Ascending aorta (tissue), 2 donors: ENCODE measurements around the gene CNTNAP5. TPM values are rescaled to one million over a fixed set of nuclear protein-coding genes. Genes with fewer than 3 reads are reported as not detected.
"Not testable (repeated sequence)": the region's sequence is repeated elsewhere in the genome, so short reads cannot be mapped to it uniquely, and the experiment has no call there.

Experiments used
- DNase-seq, 2 donors: peaks; one replicate each; pipeline ENCODE4 v3.0.0-alpha.2; 2019; ENCODE audit warnings: low spot score in 2 of 2
- H3K27ac ChIP-seq, 2 donors: fragments of 200-600 bp; sonication (generic); one replicate each; pipeline ENCODE4 v1.5.1; 2016 to 2017; ENCODE audit warnings: mild to moderate bottlenecking in 1 of 2
- H3K27me3 ChIP-seq: fragments of 200-600 bp; sonication (generic); one replicate; pipeline ENCODE4 v1.5.1; 2017
- H3K36me3 ChIP-seq, 2 donors: fragments of 200-600 bp; sonication (generic); one replicate each; pipeline ENCODE4 v1.5.1; 2016
- H3K4me1 ChIP-seq, 2 donors: fragments of 200-600 bp; sonication (generic); one replicate each; pipeline ENCODE4 v1.5.1; 2016 to 2017; ENCODE audit warnings: mild to moderate bottlenecking in 1 of 2
- H3K4me3 ChIP-seq, 2 donors: fragments of 200-600 bp; sonication (generic); one replicate each; pipeline ENCODE4 v1.5.1; 2016 to 2017; ENCODE audit warnings: mild to moderate bottlenecking in 1 of 2
- H3K9me3 ChIP-seq, 2 donors: fragments of 200-600 bp; sonication (generic); one replicate each; pipeline ENCODE4 v1.5.1; 2016
- intact Hi-C: fragments of 100-400 bp; cut with DNase I; formaldehyde crosslinking; loops from one replicate; pipeline ENCODE4 v1.15.1; 2023
- total RNA-seq: library from RNA; depleted of rRNA; stranded (reverse); fragments of >200 nt; gene quantifications from one replicate; pipeline ENCODE4 v1.1.0, GENCODE V29; 2016
- TF ChIP-seq, protein P1 (sequence below), 3 experiments: fragments of 200-600 bp in 2 of 3; fragments of 450-650 bp in 1 of 3; sonication (generic) in 2 of 3; IDR thresholded peaks; one replicate each; pipeline ENCODE4 v1.5.1; 2016 to 2019; ENCODE audit warnings: antibody characterized with exemption in 3 of 3, mild to moderate bottlenecking in 1 of 3, moderate library complexity in 1 of 3

Gene CNTNAP5
- total RNA-seq, 1 donor from 2014 or later, result not detected

DNA sequence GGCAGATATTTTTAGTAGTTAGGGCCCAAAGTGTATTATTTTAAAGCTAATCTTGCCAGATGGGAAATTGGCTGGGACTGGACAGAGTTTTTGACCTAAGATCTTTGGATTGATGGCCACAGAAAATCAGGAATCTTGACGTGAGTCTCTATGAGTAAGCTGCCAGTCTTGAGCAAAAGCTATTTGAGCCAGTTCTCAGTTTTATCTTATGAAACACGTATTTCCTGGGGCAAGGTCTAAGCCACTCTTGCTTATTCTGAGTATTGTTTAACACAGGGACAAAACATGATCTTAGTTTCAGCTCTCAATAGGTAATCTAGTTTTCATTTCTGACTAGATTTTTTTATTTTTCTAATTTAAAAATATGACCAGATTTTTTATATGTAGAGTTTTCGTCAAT is 329.4 kb downstream of the CNTNAP5 start:
- H3K27me3 ChIP-seq, result no peaks in the 10 kb centered on the region
- TF ChIP-seq, protein P1, sequence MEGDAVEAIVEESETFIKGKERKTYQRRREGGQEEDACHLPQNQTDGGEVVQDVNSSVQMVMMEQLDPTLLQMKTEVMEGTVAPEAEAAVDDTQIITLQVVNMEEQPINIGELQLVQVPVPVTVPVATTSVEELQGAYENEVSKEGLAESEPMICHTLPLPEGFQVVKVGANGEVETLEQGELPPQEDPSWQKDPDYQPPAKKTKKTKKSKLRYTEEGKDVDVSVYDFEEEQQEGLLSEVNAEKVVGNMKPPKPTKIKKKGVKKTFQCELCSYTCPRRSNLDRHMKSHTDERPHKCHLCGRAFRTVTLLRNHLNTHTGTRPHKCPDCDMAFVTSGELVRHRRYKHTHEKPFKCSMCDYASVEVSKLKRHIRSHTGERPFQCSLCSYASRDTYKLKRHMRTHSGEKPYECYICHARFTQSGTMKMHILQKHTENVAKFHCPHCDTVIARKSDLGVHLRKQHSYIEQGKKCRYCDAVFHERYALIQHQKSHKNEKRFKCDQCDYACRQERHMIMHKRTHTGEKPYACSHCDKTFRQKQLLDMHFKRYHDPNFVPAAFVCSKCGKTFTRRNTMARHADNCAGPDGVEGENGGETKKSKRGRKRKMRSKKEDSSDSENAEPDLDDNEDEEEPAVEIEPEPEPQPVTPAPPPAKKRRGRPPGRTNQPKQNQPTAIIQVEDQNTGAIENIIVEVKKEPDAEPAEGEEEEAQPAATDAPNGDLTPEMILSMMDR (IDR thresholded peaks at IDR 0.05), result no peak
- intact Hi-C loops, result no loop called here

DNA sequence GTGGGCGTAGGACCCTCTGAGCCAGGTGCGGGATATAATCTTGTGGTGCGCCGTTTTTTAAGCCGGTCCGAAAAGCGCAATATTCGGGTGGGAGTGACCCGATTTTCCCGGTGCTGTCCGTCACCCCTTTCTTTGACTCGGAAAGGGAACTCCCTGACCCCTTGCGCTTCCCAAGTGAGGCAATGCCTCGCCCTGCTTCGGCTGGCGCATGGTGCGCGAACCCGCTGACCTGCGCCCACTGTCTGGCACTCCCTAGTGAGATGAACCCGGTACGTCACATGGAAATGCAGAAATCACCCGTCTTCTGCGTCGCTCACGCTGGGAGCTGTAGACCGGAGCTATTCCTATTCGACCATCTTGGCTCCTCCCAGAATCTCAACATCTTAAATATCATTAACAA is 336.9 kb downstream of the CNTNAP5 start:
- DNase-seq, H3K36me3 ChIP-seq, intact Hi-C loops, H3K27me3 ChIP-seq, H3K9me3 ChIP-seq, H3K4me1 ChIP-seq, H3K27ac ChIP-seq, H3K4me3 ChIP-seq: not testable (repeated sequence)

More for the DNA sequence above, 329.4 kb downstream of the CNTNAP5 start:
- Histone ChIP-seq H3K4me3 (no peak overlapping the region), H3K4me1 (no peaks in the 10 kb centered on the region), H3K9me3 (no peaks in the 10 kb centered on the region), H3K36me3 (no peaks in the 10 kb centered on the region), H3K27ac (no peak overlapping the region)
- no peak for DNase-seq

DNA sequence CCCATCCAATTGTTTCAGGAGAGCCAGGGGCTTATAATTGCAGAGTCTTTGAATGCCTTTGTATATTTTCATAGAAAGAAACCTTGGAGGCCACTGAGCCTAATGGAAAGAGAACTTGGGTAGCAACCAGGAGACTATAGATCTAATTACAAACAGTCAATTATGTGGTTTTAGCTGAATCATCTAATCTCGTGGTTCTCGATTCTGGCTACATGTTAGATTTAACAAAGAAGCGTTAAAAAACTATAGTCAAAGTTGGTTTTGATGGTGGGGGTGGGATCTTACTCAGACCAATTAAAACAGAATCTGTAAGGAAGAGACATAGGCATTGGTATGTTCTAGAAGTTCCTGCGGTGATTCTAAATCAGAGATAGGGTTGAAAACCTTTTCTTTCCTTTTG is 344.1 kb downstream of the CNTNAP5 start:
- intact Hi-C loops, result no loop called here
- Histone ChIP-seq H3K4me3 (no peak overlapping the region), H3K27ac (no peak overlapping the region), H3K4me1 (no peaks in the 10 kb centered on the region), H3K9me3 (no peaks in the 10 kb centered on the region), H3K27me3 (no peaks in the 10 kb centered on the region), H3K36me3 (no peaks in the 10 kb centered on the region)
- DNase-seq, result no peak
- TF ChIP-seq, protein P1 (IDR thresholded peaks at IDR 0.05), result no peak

DNA sequence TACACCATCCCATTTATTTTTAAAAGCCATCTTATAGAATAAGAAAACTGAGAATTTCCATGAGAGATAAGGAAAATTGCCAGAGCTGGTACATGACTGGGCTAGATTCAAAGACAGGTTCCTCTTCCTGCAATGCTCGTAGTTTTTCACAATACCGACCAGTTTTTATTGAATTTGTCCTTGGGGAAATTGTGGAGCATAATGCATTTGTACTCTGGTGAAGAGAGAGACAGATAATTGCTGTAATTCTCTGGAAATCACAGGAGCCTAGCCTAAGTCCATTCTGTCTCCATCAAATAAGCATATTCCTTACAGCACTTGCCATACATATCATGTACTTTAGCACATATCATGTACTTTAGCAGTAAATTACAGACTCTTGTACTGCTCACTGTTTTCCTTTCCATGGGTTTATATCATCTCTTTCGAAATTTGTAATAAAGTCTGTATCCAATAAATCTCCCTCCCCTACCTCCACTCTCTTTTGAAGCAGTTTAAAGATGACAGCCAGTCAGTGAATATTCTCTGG is 355.2 kb downstream of the CNTNAP5 start:
- TF ChIP-seq, protein P1 (IDR thresholded peaks at IDR 0.05), result no peak
- DNase-seq, result no peak
- Histone ChIP-seq H3K27me3 (no peaks in the 10 kb centered on the region), H3K9me3 (no peaks in the 10 kb centered on the region), H3K36me3 (no peaks in the 10 kb centered on the region), H3K4me1 (no peaks in the 10 kb centered on the region), H3K27ac (no peak overlapping the region), H3K4me3 (no peak overlapping the region)
- intact Hi-C loops, result no loop called here

DNA sequence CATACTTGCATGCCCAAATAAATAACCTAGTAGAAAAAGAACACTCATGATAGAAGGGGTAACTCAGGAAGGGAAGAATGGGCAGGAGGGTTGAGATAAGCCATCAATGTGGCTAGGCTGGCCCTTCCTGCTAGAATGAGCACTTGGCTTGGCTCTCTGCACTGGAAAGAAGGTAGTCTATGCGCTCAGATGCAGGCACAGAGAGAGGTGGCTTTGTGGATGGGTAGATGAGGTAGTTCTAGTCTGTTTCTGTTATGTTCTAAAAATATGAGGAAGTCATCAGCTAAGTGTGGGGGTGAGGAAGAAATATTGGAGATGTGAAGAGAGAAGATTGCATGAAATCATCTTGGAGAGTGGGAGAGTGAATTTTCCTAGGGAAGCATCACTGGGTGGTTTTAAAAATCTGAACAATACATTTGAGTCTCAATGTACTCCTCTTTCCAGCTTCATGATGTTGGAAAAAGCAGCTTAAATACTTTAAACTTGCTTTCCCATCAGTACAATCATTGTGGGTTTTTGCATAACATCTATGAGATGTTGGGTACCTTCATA is 357.1 kb downstream of the CNTNAP5 start:
- Histone ChIP-seq H3K4me1 (no peaks in the 10 kb centered on the region), H3K27me3 (no peaks in the 10 kb centered on the region), H3K9me3 (no peaks in the 10 kb centered on the region), H3K4me3 (no peak overlapping the region), H3K36me3 (no peaks in the 10 kb centered on the region), H3K27ac (no peak overlapping the region)
- intact Hi-C loops, result no loop called here
- DNase-seq, result no peak
- TF ChIP-seq, protein P1 (IDR thresholded peaks at IDR 0.05), result no peak

DNA sequence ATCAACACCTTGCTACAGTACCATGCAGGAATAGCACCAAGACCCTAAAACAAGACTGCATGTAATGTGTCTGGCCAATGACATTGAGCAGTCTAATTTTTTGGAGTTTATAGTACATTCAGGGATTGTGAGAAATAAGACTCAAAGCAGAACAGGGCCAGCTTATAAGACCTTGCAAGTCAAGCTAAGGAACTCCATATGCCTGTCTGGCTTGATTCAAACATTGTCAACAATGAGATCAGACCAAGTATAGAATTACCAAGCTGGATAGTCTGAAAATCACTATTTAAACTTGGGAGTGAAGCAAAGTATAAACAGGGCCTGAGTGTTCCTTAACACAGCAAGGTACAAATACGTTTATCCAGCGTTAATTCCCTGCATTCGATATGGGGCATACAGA is 370.9 kb downstream of the CNTNAP5 start:
- TF ChIP-seq, protein P1 (IDR thresholded peaks at IDR 0.05), result no peak
- DNase-seq, result no peak
- intact Hi-C loops, result no loop called here

More for the DNA sequence above, 370.9 kb downstream of the CNTNAP5 start:
- Histone ChIP-seq H3K27me3 (no peaks in the 10 kb centered on the region), H3K27ac (no peak overlapping the region), H3K4me1 (no peaks in the 10 kb centered on the region), H3K9me3 (no peaks in the 10 kb centered on the region), H3K36me3 (no peaks in the 10 kb centered on the region), H3K4me3 (no peak overlapping the region)
